ENCODE measurements around the gene PALD1.

Gene PALD1

GRCh38 chr10:70551971-70552422 is 73.4 kb downstream of the PALD1 start:
- DNase-seq (ENCODE audit: extremely low read depth in 1 of 2, low read depth in 1 of 2) = no peak

- no peak for DNase-seq (ENCODE audit: extremely low read depth in 1 of 2, low read depth in 1 of 2)
Measured at GRCh38 chr10:70552586-70552985, 74.0 kb downstream of the PALD1 start.

- no peak for DNase-seq (ENCODE audit: extremely low read depth in 1 of 2, low read depth in 1 of 2)
Measured at GRCh38 chr10:70555371-70555770, 76.8 kb downstream of the PALD1 start.

- no peak for DNase-seq (ENCODE audit: extremely low read depth in 1 of 2, low read depth in 1 of 2)
Measured at GRCh38 chr10:70557086-70557845, 78.7 kb downstream of the PALD1 start.

- DNase-seq (ENCODE audit: extremely low read depth in 1 of 2, low read depth in 1 of 2) = no peak
Measured at GRCh38 chr10:70557876-70558275, 79.3 kb downstream of the PALD1 start.

GRCh38 chr10:70558295-70558694 is 79.7 kb downstream of the PALD1 start:
- no peak for DNase-seq (ENCODE audit: extremely low read depth in 1 of 2, low read depth in 1 of 2)

GRCh38 chr10:70558871-70559810 is 80.6 kb downstream of the PALD1 start:
- DNase-seq (ENCODE audit: extremely low read depth in 1 of 2, low read depth in 1 of 2) = peak; percentile 63 to 71

GRCh38 chr10:70559861-70560260 is 81.3 kb downstream of the PALD1 start:
- no peak for DNase-seq (ENCODE audit: extremely low read depth in 1 of 2, low read depth in 1 of 2)

- no peak for DNase-seq (ENCODE audit: extremely low read depth in 1 of 2, low read depth in 1 of 2)
Measured at GRCh38 chr10:70560511-70560941, 82.0 kb downstream of the PALD1 start.

GRCh38 chr10:70561070-70561469 is 82.5 kb downstream of the PALD1 start:
- no peak for DNase-seq (ENCODE audit: extremely low read depth in 1 of 2, low read depth in 1 of 2)

DNA sequence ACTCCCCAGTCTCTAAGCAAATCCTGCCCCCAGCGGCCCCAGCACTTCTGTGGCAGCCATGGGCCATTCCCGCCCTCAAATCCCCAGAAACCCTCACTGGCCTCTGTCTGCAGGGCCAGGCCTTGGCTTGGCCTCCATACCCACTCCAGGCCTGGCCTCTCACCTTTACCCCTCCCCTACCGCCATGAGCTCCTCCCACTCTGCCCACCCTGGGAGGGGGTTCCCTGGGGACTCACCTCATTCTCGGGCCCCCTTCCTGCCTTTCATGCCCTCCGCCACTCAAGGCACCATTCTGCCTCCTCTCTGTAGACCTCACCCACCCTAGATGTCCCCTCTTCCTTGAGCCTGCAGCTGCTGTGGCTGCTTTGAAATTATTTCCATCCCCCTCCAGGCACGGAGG is 83.0 kb downstream of the PALD1 start:
- DNase-seq (ENCODE audit: extremely low read depth in 1 of 2, low read depth in 1 of 2) = no peak

- no peak for DNase-seq (ENCODE audit: extremely low read depth in 1 of 2, low read depth in 1 of 2)
Measured at GRCh38 chr10:70562036-70562755, 83.6 kb downstream of the PALD1 start.

DNA sequence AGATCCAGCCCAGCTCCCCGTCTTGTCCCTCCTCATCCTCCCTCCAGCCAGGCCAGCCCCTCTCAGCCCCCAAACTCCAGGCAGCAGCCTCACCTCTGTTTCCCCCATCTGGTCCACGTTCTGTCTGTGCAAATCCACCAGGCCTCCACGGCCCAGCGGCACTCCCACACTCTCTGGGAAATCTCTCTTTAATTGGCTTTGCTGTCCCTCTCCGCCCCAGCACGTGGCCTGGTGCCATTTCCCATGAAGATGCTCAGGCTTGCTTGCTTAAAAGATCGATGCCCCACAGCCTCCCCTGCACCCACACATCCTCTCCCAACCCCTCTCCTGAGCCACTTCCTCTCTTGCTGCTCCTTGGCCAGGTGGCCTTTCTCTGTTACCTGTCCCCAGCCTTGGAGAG is 84.7 kb downstream of the PALD1 start:
- no peak for DNase-seq (ENCODE audit: extremely low read depth in 1 of 2, low read depth in 1 of 2)

DNA sequence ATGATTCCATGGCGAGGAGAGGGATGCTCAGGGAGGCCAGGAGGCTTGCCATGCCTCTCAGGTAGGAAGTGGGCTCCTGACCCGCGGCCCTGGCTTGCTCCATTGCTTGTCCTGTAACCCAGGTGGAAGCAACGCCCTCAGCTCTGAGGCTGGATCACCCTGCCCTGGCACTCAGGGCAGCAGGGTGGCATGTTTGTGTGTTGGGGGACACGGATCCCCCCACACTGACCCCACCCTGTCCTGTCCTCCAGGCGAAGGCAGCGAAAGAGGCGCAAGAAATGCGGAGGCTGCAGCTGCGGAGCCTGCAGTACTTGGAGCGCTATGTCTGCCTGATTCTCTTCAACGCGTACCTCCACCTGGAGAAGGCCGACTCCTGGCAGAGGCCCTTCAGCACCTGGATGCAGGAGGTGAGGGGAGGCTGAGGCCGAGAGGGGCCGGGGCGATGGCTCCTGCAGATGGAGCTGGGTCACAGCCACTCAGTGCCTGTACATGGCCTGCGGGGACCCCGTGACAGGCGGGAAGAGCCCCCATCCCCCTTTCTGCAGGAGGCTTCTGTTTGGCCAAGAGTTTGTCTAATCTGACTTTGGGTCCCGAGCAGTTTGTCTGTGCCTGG is 85.7 kb downstream of the PALD1 start:
- DNase-seq (ENCODE audit: extremely low read depth in 1 of 2, low read depth in 1 of 2) = no peak

- DNase-seq (ENCODE audit: extremely low read depth in 1 of 2, low read depth in 1 of 2) = no peak
Measured at GRCh38 chr10:70564901-70565351, 86.4 kb downstream of the PALD1 start.

DNA sequence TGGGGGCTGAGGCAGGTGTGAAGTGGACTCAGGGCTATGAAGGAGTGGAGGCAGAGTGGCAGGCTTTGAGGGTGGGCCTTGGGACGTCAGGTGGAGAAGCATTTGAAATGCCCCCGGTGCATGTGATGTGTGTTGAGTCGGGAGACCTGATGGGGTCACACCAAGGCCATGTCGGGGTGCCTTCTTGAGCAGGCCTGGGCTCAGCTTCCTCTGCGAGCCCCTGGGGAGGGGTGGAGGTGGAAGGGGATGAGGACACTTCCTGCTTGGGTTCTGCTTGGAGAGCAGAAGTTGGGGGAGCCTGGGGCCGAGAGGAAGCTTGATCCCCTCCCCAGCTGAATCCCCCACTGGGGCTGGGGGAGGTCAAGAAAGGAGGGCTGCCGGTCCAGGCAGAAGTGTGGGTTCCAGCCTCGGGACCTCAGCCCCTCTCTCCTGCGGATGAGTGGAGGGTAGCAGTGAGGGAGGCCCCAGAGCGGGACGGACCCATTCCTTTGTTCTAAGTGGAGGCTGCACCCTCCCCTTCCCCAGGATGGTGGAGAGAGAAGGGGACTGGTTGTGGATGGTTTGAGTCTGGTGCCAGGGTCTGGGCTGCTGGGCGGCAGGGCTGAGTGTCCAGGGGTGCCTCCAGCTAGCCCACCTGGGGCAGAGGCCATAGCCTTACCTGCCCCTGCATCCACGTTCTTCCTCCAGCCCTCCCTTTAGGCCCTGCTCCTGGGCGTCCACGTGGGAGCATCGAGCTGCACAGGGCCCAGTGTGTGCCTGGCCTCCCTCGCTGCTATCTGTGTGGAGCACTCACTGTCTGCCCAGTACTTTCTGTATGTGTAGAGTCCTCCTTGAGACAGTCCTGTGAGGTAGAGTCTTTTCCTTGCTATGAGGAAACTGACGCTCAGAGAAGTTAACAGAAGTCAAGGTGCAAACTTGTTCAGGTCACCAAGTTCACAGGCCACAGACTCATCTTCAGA is 87.3 kb downstream of the PALD1 start:
- no peak for DNase-seq (ENCODE audit: extremely low read depth in 1 of 2, low read depth in 1 of 2)

GRCh38 chr10:70566515-70567290 is 88.1 kb downstream of the PALD1 start:
- no peak for DNase-seq (ENCODE audit: extremely low read depth in 1 of 2, low read depth in 1 of 2)

- DNase-seq (ENCODE audit: extremely low read depth in 1 of 2, low read depth in 1 of 2) = no peak
Measured at GRCh38 chr10:70567603-70568002, 89.0 kb downstream of the PALD1 start.

- no peak for DNase-seq (ENCODE audit: extremely low read depth in 1 of 2, low read depth in 1 of 2)
Measured at GRCh38 chr10:70568113-70568512, 89.5 kb downstream of the PALD1 start.

Data from stimulated activated CD8-positive, alpha-beta memory T cell treated with anti-CD3 and anti-CD28 coated beads, Interleukin-7, amount 100 ng/mL, for 48 hours (primary cell).